OCI-M2 (cell line): ENCODE results near the gene DCAF10.
A peak's percentile ranks its signal among the peaks of the same experiment; 100 is the strongest.
"Not testable (repeated sequence)": the region's sequence is repeated elsewhere in the genome, so short reads cannot be mapped to it uniquely, and the experiment has no call there.

Source experiments
- DNase-seq: peaks from one replicate; lab custom pipeline; 2025; ENCODE audit not compliant: unreplicated experiment; lab: John Stamatoyannopoulos, UW

Gene DCAF10

DNA sequence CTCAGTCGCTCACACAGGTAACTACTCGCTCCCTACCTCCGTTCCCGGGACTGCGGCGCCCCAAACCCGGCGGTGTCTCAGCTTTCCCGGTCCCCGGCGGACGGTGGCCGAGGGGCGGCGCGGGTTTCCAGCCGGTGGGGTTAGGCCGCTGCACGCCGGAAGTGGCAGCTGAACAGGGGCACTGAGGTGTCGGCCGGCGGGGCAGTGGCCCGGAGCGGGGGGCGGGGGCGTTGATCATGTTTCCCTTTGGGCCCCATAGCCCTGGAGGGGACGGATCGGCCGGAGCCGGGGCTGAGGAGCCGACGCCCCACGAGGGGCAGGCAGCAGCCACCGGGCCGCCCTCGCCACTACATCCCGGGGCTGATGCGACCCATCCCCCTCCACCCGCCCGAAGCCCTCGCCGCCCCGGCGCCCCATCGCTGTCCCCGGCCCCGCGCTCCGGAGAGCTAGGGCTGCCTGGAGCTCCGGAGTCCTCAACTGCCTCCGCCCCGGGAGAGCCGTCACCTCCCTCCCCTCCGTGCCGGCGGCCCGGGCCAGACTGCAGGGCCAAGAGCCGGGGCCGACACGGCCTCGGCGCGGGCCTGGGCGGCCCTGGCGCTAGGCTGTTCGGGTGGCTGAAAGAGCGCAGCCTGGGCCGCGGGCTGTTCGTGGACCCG lies at the start of gene DCAF10:
Gene DCAF10, plus strand, starts transcription at position 167 of the 656 bp plus-strand sequence. Its CDS starts 70 bp downstream, at position 237.
- peak; percentile 19 for DNase-seq

DNA sequence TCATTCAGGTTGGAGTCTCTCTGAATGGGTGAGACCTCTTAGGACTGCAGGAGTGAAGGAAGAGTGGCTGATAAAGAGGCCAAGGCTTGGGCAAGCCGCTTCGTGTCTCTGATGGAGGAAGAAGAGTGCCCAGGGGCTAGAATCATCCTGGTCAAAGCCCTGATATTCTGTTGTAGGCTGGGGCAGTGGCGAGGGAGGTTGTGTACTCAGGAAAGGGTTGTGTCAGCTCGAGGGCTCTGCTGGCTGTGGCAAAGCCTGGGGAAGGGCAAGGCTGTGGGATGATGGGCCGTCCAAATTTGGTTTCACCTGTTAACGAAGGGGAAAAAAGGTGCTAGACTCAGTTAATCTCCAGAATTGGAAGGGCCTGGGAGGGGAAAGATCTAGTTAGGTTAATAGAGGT lies 49.4 kb upstream of the DCAF10 start:
- DNase-seq: no peak

DNA sequence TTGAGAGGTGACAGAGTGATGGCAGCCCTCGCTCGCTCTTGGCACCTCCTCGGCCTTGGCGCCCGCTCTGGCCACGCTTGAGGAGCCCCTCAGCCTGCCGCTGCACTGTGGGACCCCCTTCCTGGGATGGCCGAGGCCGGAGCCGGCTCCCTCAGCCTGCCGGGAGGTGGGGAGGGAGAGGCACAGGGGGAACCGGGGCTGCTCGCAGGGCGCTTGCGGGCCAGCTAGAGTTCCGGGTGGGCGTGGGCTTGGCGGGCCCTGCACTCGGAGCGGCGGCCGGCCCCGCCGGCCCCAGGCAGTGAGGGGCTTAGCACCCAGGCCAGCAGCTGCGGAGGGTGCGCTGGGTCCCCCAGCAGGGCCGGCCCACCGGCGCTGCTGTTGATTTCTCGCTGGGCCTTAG lies 48.9 kb upstream of the DCAF10 start:
- DNase-seq: not testable (repeated sequence)

DNA sequence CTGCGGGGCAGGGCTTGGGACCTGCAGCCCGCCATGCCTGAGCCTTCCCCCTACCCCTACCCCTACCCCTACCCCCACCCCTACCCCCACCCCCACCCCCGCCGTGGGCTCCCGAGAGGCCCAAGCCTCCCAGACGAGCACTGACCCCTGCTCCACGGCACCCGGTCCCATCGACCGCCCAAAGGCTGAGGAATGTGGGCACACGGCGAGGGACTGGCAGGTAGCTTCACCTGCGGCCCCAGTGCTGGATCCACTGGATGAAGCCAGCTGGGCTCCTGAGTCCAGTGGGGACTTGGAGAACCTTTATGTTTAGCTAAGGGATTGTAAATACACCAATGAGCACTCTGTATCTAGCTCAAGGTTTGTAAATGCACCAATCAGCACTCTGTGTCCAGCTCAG lies 48.5 kb upstream of the DCAF10 start:
- DNase-seq: not testable (repeated sequence)

- no peak for DNase-seq
Measured at GRCh38 chr9:37752642-37753488, 47.7 kb upstream of the DCAF10 start.

DNA sequence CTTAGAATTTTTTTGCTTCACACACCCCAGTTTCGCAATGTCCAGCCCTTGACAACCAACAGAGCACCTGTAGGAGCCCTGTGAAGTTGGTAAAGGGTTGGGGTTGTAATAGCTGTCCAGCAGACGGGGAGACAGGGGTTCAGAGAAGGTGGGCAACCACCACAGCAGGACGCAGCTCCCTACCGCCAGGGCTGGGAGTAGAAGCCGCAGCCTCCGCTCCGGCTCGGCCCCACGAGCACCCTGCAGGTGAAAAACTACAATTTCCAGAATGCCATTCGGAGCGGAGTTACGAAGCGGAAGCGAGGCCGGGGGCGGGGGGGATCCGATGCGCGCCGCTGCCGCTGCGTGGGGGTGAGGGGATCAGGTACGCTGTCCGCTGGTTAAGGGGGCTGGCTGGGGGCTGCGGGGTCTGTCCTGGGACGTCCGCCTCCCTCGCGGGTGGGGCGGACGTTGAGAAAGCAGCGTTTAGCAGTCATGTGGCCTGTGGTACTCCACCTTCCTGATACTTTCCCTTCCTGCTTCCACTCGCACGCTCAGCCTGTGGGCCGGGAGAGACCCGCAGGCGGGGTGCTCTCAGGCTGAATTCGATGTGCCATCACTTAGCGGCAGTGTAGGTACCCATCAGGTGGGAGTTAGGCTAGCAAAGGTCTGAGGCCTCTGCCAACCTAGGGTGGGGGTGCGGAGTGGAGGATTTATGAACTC lies 47.0 kb upstream of the DCAF10 start, which contains the start of gene TRMT10B:
Gene TRMT10B, plus strand, starts transcription at position 317 of the 702 bp plus-strand sequence. CDS start 8,127 bp downstream, outside the sequence.
- DNase-seq: no peak

DNA sequence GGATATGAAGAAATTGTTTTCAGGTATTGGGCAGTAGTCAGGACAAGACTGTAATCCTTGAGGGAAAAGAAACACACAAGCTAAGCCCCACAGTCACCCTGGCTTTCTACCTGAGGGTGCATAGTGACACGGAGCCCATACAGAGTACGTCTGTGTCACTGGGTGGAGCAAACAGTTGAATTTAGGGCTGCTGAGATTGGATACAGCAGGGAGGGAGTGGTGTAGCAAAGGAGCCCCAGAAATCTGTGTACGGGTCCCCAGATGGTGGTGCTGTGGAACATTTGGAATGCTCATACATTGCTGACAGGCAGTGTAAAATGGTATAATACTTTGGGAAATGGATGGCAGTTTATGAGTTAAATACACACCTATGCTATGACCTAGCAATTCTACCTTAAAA lies 41.9 kb upstream of the DCAF10 start:
- no peak for DNase-seq

DNA sequence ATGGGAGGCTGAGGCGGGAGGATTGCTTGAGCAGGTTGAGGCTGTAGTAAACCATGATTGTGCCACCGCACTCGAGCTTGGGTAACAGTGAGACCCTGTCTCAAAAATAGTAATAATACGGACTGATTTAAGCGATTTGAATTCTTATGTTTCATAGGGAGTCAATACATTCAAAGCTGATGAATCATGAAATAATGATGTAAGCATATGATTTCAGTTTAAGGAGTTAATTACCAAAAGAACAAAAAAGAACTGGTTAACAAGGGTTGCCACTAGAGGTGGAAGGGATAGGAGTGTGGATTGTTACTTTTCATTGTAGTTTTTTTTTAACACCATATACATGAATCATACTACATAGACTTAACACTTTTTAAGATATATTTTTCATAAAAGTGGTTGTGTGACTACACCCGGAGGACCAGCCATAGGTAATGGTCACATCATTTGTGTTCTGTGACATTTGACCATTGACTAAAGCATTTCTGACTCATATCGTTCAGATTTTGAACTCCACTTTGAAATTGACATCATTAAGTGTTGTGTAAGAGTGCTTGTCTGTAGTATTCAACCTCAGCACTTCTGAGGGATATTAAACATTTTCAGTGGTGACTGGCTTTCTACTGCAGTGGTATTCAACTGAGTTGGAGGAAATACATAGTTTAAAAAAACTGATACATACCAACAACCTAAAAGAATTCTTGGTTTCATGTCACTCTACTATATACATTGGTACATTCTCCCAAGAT lies 40.0 kb upstream of the DCAF10 start:
- DNase-seq: no peak

- DNase-seq: no peak
Measured at GRCh38 chr9:37761511-37761910, 39.1 kb upstream of the DCAF10 start.

- not testable (repeated sequence) for DNase-seq
Measured at GRCh38 chr9:37765263-37765662, 35.3 kb upstream of the DCAF10 start.

DNA sequence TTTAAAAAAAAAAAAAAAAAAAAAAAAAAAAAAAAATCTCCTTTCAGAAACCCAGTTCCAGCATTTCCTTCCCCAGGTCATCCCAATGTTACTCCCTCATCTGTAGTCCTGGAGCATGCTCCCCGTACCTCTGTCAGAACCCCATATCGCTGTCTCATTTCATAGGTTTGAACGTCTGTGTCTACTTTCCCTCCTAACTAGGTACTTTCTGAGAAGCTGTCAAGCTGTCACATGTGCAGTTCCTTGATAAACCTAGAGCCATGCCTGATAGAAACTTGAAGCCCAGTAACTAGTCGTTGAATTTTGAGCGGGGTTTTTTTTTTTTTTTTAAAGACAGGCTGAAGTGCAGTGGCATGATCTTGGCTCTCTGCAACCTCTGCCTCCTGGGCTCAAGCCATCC lies 31.3 kb upstream of the DCAF10 start:
- DNase-seq: no peak

- no peak for DNase-seq
Measured at GRCh38 chr9:37769995-37770394, 30.6 kb upstream of the DCAF10 start.

GRCh38 chr9:37775216-37775919 lies 25.2 kb upstream of the DCAF10 start:
- no peak for DNase-seq

DNA sequence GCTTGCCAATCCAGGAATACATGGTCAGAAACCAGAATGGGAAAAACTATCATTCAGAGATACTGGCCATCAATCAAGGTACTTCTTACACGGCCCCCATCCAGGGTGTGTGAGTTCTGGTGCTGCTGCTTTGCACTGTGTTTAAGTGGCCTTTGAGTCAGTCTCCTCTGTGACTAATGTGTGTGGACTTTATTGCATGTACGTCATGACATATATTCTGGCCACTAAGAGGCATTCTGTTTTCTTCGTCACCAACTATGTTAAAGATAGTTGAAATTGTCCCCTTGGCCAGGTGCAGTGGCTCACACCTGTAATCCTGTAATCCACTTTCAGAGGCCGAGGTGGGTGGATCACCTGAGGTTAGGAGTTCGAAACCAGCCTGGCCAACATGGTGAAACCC lies 24.3 kb upstream of the DCAF10 start:
- DNase-seq: no peak

GRCh38 chr9:37778534-37778933 lies 22.1 kb upstream of the DCAF10 start:
- no peak for DNase-seq

GRCh38 chr9:37784291-37784615 lies 16.3 kb upstream of the DCAF10 start:
- no peak for DNase-seq

DNA sequence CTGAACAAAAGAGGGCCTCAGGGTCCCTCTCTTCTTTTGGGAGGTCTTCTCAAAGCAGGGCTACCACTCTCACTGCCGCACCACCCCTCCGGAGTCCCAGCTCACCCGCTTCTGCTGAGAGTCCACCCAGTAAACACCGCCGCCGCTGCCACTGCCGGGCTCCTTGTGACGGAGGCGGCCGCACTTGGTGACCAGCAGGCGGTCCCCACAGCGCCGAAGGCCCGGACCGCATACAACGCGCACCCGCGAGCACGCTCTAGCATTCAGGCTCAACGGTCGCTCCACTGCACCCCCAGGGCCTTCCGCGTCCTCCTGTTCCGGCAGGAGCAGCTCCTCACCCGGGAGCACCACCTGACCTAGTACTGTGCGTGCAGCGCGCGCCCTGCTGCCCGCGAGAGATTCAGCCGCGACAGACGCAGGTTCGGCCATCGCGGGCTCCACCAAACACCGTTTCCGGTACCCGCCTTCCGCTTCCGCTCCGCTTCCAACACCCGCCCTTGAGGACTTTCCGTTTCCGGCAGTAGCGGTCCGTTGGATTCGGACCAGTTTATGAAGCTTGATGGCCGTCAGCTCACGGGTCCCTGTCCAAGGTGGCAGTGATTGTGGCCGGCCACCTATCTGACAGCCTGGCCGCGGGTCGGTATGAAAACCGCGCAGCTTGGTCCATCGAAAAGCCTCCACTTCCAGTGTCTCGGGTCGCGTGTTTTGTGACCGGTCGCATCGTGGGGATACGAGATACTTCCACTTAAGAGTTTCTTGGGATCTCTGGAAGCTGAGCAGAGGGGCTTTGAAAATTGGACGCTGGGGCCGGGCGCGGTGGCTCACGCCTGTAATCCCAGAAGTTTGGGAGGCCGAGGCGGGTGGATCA lies 15.7 kb upstream of the DCAF10 start, which contains the start of gene EXOSC3:
Gene EXOSC3, minus strand, starts transcription at position 449 of the 868 bp plus-strand sequence. Its CDS starts 20 bp downstream, at position 429.
- DNase-seq: peak; percentile 43

GRCh38 chr9:37787059-37787458 lies 13.5 kb upstream of the DCAF10 start:
- no peak for DNase-seq

GRCh38 chr9:37788332-37788731 lies 12.3 kb upstream of the DCAF10 start:
- no peak for DNase-seq
